ENCODE data around the gene HAVCR2. TPM values are rescaled to one million over a fixed set of nuclear protein-coding genes. Genes with fewer than 3 reads are reported as not detected.

Gene HAVCR2
- total RNA-seq, 1 experiment from 2014 or later: not detected

- intact Hi-C loops (cut with micrococcal nuclease; ENCODE audit: unreplicated experiment) (no loop called here), in situ Hi-C loops (cut with HindIII; ENCODE audit: low pct_unique_long_range_greater_than_20kb, low sequenced_read_pairs) (no loop called here)
- no TSS peak for BruUV-seq (replicated peaks)
- H3K27ac ChIP-seq (ENCODE audit: low read length): no peak overlapping the region
- ChIA-PET POLR2A (no interaction called here), CTCF (interaction anchor here (0.6 kb wide), 1 partner anchor 35 kb away, joined by 4 read pairs; no protein-coding TSS in a partner anchor)
- H3K4me1 ChIP-seq (ENCODE audit: control insufficient read depth, insufficient read depth, low read length): no peaks in the 10 kb centered on the region
- H3K9me3 ChIP-seq (ENCODE audit: control insufficient read depth, insufficient read depth, low read depth, low read length): no peaks in the 10 kb centered on the region
- TF ChIP-seq POLR2AphosphoS5 (IDR thresholded peaks at IDR 0.05; ENCODE audit: low read depth, low read length) (no peak), TCF7L2 (IDR thresholded peaks at IDR 0.05; ENCODE audit: low read depth, low read length) (no peak), SIN3A (IDR thresholded peaks at IDR 0.05; ENCODE audit: borderline replicate concordance, insufficient read depth, low read depth, low read length) (no peak), CTCF (IDR thresholded peaks at IDR 0.05) (no peak), REST (IDR thresholded peaks at IDR 0.05; ENCODE audit: insufficient read depth in 1 of 2, low read depth in 2 of 2, low read length in 1 of 2) (no peak)
- no peak overlapping the region for H3K4me3 ChIP-seq (ENCODE audit: low read depth in 2 of 2, low read length in 2 of 2)
- no peak for ATAC-seq
- no peaks in the 10 kb centered on the region for H3K36me3 ChIP-seq (ENCODE audit: control insufficient read depth, insufficient read depth, low read length)
- H3K27me3 ChIP-seq (ENCODE audit: control insufficient read depth, insufficient read depth, low read length): no peaks in the 10 kb centered on the region
- no peak for DNase-seq (ENCODE audit: low read depth, low spot score)
These were observed 28.6 kb downstream of the HAVCR2 start for GRCh38 chr5:157080286-157080685.

- no TSS peak for BruUV-seq (replicated peaks)
- DNase-seq (ENCODE audit: low read depth, low spot score) (no peak), ATAC-seq (no peak)
- Histone ChIP-seq H3K27me3 (ENCODE audit: control insufficient read depth, insufficient read depth, low read length) (no peaks in the 10 kb centered on the region), H3K9me3 (ENCODE audit: control insufficient read depth, insufficient read depth, low read depth, low read length) (no peaks in the 10 kb centered on the region), H3K27ac (ENCODE audit: low read length) (no peak overlapping the region), H3K4me3 (ENCODE audit: low read depth in 2 of 2, low read length in 2 of 2) (no peak overlapping the region), H3K4me1 (ENCODE audit: control insufficient read depth, insufficient read depth, low read length) (no peaks in the 10 kb centered on the region), H3K36me3 (ENCODE audit: control insufficient read depth, insufficient read depth, low read length) (no peaks in the 10 kb centered on the region)
- ChIA-PET POLR2A (no interaction called here), CTCF (no interaction called here)
- TF ChIP-seq POLR2AphosphoS5 (IDR thresholded peaks at IDR 0.05; ENCODE audit: low read depth, low read length) (no peak), REST (IDR thresholded peaks at IDR 0.05; ENCODE audit: insufficient read depth in 1 of 2, low read depth in 2 of 2, low read length in 1 of 2) (no peak), TCF7L2 (IDR thresholded peaks at IDR 0.05; ENCODE audit: low read depth, low read length) (no peak), CTCF (IDR thresholded peaks at IDR 0.05) (no peak), SIN3A (IDR thresholded peaks at IDR 0.05; ENCODE audit: borderline replicate concordance, insufficient read depth, low read depth, low read length) (no peak)
- intact Hi-C loops (cut with micrococcal nuclease; ENCODE audit: unreplicated experiment): no loop called here
- in situ Hi-C loops (cut with HindIII; ENCODE audit: low pct_unique_long_range_greater_than_20kb, low sequenced_read_pairs): no loop called here
These were observed 32.3 kb downstream of the HAVCR2 start for GRCh38 chr5:157076558-157076957.

All from Panc1 (cell line).